Mucosa of rectum (tissue), 2 donors: ENCODE data around the gene CYP2B6.

ENCODE experiments used
- H3K27ac ChIP-seq, 2 donors: one replicate each; pipeline ENCODE4 v1.7.0; 2013; ENCODE audit warnings: inconsistent platforms in 2 of 2, low read depth in 2 of 2, low read length in 2 of 2
- H3K27me3 ChIP-seq, 2 donors: one replicate each; pipeline ENCODE4 v1.7.0; 2013; ENCODE audit warnings: low read length in 2 of 2; ENCODE audit not compliant: control insufficient read depth in 2 of 2, insufficient read depth in 2 of 2
- H3K36me3 ChIP-seq, 2 donors: one replicate each; pipeline ENCODE4 v1.7.0; 2013; ENCODE audit warnings: low read length in 2 of 2; ENCODE audit not compliant: control insufficient read depth in 2 of 2, insufficient read depth in 2 of 2
- H3K4me1 ChIP-seq, 2 donors: one replicate each; pipeline ENCODE4 v1.7.0; 2013; ENCODE audit warnings: low read length in 2 of 2, mild to moderate bottlenecking in 1 of 2; ENCODE audit not compliant: control insufficient read depth in 2 of 2, insufficient read depth in 2 of 2
- H3K4me3 ChIP-seq, 2 donors: one replicate each; pipeline ENCODE4 v1.7.0; 2013; ENCODE audit warnings: low read length in 2 of 2
- H3K9ac ChIP-seq, 2 donors: one replicate each; pipeline ENCODE4 v1.7.0; 2013; ENCODE audit warnings: low read length in 2 of 2, low read depth in 1 of 2, mild to moderate bottlenecking in 1 of 2
- H3K9me3 ChIP-seq, 2 donors: one replicate each; pipeline ENCODE4 v1.7.0; 2013; ENCODE audit warnings: low read length in 2 of 2; ENCODE audit not compliant: control insufficient read depth in 2 of 2
- donor health status: healthy.
- donor health status: Normal muscosa, but diverticular disease.

CYP2B6 gene

DNA sequence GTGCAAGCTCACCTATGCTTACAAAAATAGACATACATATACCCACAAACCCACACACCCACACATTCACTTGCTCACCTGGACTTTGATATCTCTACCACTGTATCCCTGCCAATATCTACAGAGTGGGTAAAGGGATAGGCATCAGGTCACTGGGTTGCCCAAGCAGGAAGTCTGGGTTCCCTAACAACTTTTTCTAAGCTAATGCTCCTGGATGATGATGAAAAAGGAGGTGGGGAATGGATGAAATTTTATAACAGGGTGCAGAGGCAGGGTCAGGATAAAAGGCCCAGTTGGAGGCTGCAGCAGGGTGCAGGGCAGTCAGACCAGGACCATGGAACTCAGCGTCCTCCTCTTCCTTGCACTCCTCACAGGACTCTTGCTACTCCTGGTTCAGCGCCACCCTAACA, at the start of gene CYP2B6:
CYP2B6 (plus strand) TSS at position 311 of the 410 bp plus-strand sequence; CDS start at position 335, 24 bp downstream.
- no peaks in the 10 kb centered on the region for H3K36me3 ChIP-seq
- peaks cover 6 to 18% of the 10 kb centered on the region in 2 donors for H3K4me1 ChIP-seq
- peak within 1 kb of the TSS; percentile 46 to 67 for H3K27ac ChIP-seq
- no peaks in the 10 kb centered on the region for H3K27me3 ChIP-seq
- H3K9ac ChIP-seq: no peak within 1 kb of the TSS
- H3K4me3 ChIP-seq: peak within 1 kb of the TSS in 1 of 2 donors; percentile 33
- H3K9me3 ChIP-seq: no peaks in the 10 kb centered on the region

DNA sequence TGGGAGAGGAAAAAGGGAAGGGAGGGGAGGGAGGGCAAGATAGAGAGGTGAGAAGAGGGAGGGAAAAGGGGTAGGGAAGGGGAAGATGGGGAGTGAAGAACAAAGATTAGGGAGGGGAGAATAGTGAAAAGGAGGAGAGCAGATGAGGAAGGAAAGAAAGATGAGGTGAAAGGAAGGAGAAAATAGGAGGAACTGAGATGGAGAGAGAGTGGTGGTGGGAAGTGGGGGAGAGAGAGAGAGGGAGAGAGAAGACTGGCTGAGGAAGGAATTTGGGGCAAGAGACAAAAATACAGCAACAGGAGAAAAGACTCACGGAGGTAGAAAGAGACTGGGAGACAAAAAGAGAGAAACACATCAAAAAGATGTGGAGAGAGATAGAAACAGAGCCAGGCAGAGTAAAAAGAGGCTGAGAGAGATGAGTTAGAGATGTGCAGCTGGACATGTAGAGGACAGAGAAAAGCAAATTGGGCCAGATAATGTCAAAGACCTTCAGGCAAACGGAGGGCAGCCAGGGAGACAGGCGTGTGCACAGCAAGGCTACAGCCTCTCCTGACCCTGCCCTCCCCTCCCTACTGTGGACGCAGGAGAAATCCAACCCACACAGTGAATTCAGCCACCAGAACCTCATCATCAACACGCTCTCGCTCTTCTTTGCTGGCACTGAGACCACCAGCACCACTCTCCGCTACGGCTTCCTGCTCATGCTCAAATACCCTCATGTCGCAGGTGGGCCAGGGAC, 49.4 kb upstream of the CYP2B6 start:
- H3K9me3 ChIP-seq: no peaks in the 10 kb centered on the region
- no peak overlapping the region for H3K9ac ChIP-seq
- H3K4me3 ChIP-seq: no peak overlapping the region
- no peaks in the 10 kb centered on the region for H3K4me1 ChIP-seq
- no peaks in the 10 kb centered on the region for H3K27me3 ChIP-seq
- no peaks in the 10 kb centered on the region for H3K36me3 ChIP-seq
- H3K27ac ChIP-seq: no peak overlapping the region

DNA sequence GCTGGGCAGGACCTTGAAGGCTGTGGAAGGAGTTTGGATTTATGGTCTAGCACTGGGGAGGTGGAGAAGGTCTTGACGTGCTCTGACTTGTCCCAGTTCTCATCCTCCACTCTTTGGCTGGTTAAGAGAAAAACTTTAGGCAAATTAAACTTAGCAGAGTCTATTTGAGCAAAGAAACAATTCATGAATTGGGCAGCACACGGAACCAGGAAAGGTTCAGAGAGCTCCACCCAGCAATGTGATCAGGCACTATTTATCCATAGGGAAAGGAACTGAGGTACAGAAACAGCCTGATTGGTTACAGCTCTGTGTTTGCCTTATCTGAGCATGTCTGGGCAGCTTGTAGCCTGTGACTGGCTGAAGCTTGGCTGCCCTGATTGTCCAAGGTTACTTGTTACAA, 45.4 kb upstream of the CYP2B6 start:
- Histone ChIP-seq H3K36me3 (no peaks in the 10 kb centered on the region), H3K4me3 (no peak overlapping the region), H3K9ac (no peak overlapping the region), H3K9me3 (no peaks in the 10 kb centered on the region), H3K4me1 (no peaks in the 10 kb centered on the region), H3K27me3 (no peaks in the 10 kb centered on the region), H3K27ac (no peak overlapping the region)

DNA sequence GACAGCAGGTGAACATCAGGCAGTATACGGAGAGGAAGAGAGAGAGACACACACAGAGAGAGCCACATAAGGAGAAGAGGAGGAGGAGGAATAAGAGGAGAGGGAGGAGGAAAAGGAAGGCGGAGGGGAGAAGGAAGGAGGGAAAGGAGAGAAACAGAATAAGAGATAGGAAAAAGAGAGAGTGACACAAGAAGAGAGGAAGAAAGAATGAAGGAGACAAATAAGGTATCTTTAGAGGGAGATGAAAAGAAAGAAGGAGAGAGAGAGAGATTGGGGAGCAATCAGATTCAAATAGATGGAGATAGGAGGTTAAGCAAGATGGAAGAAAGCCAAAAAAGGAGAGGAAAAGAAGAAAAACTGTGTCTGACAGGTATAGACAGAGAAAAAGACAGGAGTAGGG, 44.0 kb upstream of the CYP2B6 start:
- no peaks in the 10 kb centered on the region for H3K27me3 ChIP-seq
- H3K36me3 ChIP-seq: no peaks in the 10 kb centered on the region
- H3K27ac ChIP-seq: no peak overlapping the region
- H3K9me3 ChIP-seq: no peaks in the 10 kb centered on the region
- no peak overlapping the region for H3K4me3 ChIP-seq
- H3K4me1 ChIP-seq: no peaks in the 10 kb centered on the region
- no peak overlapping the region for H3K9ac ChIP-seq

DNA sequence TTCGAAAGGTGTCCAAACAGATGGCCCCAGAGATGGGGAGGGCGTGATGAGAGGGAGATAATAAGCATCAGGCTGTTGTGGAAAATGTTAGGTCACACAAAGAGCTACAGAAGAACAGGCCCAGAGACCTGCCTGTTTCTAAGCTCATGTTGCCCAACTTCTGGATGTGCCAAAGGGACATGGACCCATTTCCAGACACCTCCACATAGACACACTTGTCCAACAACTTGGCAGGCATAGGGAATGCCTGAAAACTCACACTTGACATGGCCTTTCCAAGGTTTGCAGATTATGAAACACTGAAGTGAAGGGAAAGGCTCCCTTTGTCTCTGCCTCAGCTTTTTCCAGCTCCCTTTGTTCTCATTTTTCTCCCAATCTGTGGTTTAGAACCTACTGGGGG, 43.5 kb upstream of the CYP2B6 start:
- Histone ChIP-seq H3K4me1 (no peaks in the 10 kb centered on the region), H3K4me3 (no peak overlapping the region), H3K27ac (no peak overlapping the region), H3K27me3 (no peaks in the 10 kb centered on the region), H3K9me3 (no peaks in the 10 kb centered on the region), H3K9ac (no peak overlapping the region), H3K36me3 (no peaks in the 10 kb centered on the region)

DNA sequence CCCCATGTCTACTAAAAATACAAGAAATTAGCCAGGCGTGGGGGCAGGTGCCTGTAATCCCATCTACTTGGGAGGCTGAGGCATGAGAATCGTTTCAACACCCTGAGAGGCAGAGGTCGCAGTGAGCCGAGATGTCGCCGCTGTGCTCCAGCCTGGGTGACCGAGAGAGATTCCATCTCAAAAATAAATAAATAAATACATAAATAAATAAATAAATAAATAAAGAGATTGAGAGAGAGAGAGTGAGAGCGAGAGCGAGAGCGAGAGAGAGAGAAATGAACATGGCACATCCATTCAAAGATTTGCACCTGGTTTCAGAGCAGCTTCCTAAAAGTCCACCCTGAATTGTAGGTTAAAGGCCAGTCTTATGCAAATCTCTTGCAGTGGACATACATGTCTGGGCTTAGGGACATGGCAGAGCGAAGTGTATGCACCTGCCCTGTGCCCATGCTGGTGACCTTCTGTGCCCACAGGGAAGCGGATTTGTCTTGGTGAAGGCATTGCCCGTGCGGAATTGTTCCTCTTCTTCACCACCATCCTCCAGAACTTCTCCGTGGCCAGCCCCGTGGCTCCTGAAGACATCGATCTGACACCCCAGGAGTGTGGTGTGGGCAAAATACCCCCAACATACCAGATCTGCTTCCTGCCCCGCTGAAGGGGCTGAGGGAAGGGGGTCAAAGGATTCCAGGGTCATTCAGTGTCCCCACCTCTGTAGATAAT, 42.3 kb upstream of the CYP2B6 start:
- no peak overlapping the region for H3K4me3 ChIP-seq
- H3K9me3 ChIP-seq: peaks cover 5% of the 10 kb centered on the region in 2 donors
- H3K27me3 ChIP-seq: no peaks in the 10 kb centered on the region
- no peaks in the 10 kb centered on the region for H3K4me1 ChIP-seq
- no peaks in the 10 kb centered on the region for H3K36me3 ChIP-seq
- no peak overlapping the region for H3K27ac ChIP-seq
- no peak overlapping the region for H3K9ac ChIP-seq

DNA sequence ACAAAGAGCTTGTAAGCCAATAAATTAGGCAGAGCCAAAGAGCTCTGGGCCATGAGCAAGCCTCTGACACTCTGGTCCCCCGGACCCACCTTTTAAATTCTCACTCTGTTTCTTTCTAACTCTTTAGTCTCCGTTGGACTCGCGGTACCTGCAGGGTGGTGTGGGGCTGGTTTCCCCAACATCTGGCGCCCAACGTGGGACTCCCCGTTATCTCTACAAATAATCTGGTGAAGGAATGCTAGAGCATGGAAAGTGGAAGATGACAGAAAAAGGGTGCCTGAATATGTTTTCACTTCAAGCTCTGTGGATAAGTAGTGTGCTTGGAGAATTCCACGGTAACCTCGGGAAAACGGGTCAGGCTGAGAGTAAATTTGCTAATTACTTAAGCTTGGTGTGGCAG, 36.5 kb upstream of the CYP2B6 start:
- Histone ChIP-seq H3K9ac (no peak overlapping the region), H3K36me3 (no peaks in the 10 kb centered on the region), H3K27ac (no peak overlapping the region), H3K4me1 (no peaks in the 10 kb centered on the region), H3K27me3 (no peaks in the 10 kb centered on the region), H3K9me3 (peaks cover 23 to 24% of the 10 kb centered on the region in 2 donors), H3K4me3 (no peak overlapping the region)

DNA sequence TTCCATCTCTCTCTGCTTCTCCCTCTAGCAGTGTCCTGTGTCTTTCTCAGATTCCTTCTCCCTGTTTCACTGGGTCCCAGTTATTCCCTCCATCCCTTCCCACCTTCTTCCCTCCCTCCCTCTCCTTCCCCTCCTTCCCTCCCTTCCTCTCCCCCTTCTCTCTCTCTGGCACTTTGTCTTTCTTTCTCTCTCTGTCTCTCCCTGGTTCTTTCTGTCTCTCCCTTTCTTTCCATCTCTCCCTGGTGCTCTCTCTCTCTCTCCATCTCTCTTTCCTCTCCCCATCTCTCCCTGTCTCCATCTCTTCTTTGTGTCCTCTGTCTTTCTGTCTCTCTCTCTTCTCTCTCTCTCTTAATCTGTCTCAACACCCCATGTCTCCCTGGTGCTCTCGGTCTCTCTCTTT, 31.7 kb upstream of the CYP2B6 start:
- H3K27me3 ChIP-seq: no peaks in the 10 kb centered on the region
- peaks cover 13 to 14% of the 10 kb centered on the region in 2 donors for H3K9me3 ChIP-seq
- no peak overlapping the region for H3K4me3 ChIP-seq
- no peaks in the 10 kb centered on the region for H3K36me3 ChIP-seq
- no peak overlapping the region for H3K27ac ChIP-seq
- no peak overlapping the region for H3K9ac ChIP-seq
- H3K4me1 ChIP-seq: peaks cover 0 to 3% of the 10 kb centered on the region in 2 donors

DNA sequence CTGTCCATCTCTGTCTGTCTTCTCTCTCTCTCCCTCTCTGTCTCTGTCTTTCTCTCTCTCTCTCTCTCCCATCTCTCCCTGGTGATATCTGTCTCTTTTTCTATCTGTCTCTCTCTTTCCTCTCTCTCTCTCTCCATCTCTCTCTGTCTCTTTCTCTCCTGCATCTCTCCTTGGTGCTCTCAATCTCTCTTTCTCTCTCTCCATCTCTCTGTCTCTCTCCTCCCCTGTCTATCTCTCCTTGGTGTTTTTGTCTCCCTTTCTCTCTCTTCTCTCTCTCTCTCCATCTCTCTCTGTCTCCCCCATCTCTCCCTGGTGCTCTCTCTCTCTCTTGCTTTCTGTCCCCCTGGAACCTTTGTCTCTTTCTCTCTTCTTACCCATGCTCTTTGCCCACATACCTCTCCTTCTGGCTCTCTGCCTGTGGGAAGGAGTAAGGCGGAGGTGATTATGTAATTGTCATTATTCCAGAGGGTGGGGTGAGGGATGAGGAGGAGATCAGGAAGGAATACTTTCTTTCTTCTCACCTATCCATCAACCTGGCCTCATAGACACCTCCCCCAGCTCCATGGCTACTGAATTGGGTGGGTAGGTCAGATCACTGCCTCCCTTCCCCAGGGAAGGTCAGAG, 30.9 kb upstream of the CYP2B6 start:
- Histone ChIP-seq H3K4me1 (peaks cover 0 to 3% of the 10 kb centered on the region in 2 donors), H3K36me3 (no peaks in the 10 kb centered on the region), H3K27ac (no peak overlapping the region), H3K9me3 (peaks cover 5 to 7% of the 10 kb centered on the region in 2 donors), H3K9ac (no peak overlapping the region), H3K27me3 (no peaks in the 10 kb centered on the region), H3K4me3 (no peak overlapping the region)

DNA sequence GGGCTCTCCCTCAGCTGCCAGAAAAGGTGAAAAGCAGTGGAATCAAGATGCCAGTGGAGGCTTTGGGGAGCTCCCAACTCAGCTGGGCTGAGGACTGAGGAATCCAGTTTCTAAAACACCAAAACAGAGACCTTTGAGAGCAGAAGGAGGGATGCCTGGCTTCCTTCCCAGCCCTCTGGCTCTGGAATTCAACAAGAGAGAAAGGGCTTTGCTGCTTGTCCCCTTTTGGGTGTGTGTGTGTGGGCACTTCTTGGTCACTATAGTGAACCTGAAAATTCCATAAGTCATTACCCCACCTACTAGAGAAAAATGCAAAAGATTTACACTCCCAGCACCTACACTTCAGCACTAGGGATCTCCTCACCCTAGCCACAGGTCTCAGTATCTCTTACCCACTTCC, 30.3 kb upstream of the CYP2B6 start:
- no peak overlapping the region for H3K9ac ChIP-seq
- H3K27ac ChIP-seq: no peak overlapping the region
- no peaks in the 10 kb centered on the region for H3K36me3 ChIP-seq
- peaks cover 3 to 4% of the 10 kb centered on the region in 2 donors for H3K9me3 ChIP-seq
- H3K4me1 ChIP-seq: peaks cover 0 to 3% of the 10 kb centered on the region in 2 donors
- no peak overlapping the region for H3K4me3 ChIP-seq
- H3K27me3 ChIP-seq: no peaks in the 10 kb centered on the region
